Activated effector memory CD4-positive, alpha-beta T cell treated with Interleukin-2 at 50 U/mL for 16 hours (primary cell): ENCODE data around the gene RPTOR.
"Not testable (repeated sequence)": the region's sequence is repeated elsewhere in the genome, so short reads cannot be mapped to it uniquely, and the experiment has no call there.

ENCODE experiments used
- DNase-seq: peaks from one replicate; pipeline ENCODE4 v3.0.0-alpha.2; 2020

The RPTOR gene

DNA sequence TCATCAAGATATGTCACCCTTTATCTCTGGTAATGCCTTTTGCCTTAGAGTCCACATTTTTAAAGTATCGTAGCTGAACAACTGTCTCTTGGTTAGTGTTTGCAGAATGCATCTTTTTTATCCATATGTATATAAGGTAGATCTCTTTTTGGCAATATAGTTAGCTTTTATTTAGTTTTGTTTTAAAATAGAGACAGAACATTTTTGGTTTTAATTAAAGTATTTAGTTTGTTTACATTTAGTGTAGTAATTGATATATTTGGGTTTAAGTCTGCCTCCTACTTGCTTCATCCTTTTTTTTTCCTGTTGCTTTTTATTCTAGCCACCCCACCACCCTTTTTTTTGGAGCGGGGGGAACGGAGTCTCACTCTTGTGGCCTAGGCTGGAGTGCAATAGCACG is 262.4 kb downstream of the RPTOR start:
- no peak for DNase-seq

DNA sequence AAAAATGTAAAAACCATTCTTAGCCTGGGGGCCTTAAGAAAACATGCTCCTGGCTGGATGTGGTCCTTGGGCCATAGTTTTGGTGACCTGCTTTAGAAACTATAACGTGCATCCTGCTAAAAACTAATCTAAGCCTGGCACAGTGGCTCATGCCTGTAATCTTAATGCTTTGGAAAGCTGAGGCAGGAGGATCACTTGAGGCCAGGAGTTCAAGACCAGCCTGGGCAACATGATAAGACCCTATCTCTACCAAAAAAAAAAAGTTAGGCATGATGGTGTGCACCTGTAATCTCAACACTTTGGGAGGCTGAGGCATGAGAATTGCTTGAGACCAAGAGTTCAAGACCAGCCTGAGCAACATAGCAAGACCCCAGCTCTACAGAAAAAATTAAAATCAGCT is 263.2 kb downstream of the RPTOR start:
- DNase-seq = no peak

DNA sequence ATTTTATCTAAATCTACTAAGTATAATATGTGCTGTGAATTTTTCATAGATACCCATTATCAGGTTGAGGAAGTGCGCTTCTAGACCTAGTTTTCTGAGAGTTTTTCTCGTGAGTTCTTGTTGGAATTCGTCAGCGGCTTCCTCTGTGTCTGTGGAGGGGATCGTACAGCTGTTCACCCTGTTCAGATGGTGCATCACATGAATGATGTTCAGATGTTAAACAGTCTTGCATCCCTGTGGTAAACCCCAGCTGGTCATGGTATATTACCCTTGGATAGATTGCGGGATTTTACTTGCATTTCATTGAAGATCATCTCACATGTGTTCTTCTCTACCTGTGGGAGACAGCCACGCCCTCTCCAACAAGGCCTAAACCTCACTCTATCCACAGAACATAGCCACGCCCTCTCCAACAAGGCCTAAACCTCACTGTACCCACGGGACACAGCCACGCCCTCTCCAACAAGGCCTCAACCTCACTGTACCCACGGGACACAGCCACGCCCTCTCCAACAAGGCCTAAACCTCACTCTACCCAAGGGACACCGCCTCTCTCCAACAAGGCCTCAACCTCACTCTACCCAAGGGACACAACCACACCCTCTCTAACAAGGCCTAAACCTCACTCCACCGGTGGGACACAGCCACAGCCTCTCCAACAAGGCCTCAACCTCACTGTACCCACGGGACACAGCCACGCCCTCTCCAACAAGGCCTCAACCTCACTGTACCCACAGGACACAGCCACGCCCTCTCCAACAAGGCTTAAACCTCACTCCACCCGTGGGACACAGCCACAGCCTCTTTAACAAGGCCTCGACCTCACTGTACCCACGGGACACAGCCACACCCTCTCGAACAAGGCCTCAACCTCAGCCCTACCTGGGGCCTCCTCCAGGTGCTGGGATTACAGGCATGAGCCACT is 266.8 kb downstream of the RPTOR start:
- peak; percentile 29 for DNase-seq

DNA sequence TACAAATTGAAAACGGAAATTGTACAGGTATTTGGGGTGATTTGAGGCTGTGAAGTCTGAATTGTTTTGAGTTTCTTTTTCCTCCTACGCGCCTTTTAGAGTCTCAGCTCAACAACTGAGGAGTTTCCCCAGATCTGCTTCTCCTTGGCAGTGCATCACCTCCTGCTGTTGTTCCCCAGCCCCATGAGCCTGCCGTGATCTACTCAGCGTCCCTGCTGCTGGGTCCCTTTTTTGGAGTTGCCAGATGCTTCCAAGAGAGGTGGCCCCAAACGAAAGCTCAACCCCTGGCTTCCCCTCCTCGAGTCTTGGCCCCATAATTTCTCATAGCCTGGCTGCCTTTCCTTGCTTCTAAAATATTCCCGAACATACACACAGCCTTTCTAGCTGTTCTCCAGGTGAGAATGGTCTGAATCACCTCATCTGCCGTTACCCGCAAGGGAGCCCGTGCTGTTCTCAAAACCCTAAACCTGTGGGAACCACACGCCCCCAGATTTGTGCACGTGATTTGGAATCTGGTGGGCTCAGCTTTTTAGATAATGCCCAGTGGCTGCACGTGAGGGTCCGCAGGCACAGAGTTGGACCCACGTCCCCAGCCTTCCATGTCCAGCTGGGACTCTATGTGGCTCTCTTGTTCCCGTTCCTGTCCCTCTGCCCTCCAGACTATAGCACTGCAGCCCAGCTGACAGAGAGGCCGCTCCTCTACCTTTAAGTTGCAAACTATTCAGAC is 267.9 kb downstream of the RPTOR start:
- DNase-seq = no peak

DNA sequence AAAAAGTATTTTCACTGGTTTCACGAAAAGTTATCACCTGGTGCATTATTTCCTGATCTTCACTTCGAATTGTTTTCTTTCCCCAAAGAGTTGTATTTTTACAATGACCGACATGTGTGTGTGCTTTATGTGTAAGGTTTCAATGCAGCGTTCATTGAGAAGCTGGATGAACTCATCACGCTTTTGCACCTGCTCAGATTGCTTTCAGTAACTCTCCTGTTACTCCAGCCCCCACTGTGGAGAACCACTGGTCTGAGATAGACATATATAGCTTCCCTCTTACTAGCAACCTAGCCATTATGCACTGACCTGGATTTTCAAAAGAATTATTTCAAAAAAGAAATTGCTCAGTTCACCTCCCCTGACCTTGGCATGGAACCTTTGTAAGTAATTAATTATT is 268.7 kb downstream of the RPTOR start:
- DNase-seq = no peak

DNA sequence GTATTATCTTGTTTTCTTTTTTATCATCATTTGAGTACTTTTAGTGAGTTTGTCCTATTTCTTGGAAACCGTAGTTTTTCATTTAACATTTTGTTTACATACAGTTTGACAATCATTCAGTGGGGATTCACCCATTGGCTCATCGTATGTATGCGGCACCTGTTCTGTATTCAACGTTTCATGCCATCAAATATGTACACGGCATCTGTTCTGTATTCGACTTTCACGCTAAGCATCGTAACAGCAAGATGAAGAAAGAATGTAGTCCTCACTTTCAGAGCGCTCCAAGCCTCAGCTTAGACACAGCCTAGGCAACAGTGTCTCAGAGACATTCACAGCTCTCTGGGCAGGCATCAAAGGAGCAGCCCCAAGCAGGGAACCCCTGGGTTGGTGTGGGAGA is 269.9 kb downstream of the RPTOR start:
- no peak for DNase-seq

DNA sequence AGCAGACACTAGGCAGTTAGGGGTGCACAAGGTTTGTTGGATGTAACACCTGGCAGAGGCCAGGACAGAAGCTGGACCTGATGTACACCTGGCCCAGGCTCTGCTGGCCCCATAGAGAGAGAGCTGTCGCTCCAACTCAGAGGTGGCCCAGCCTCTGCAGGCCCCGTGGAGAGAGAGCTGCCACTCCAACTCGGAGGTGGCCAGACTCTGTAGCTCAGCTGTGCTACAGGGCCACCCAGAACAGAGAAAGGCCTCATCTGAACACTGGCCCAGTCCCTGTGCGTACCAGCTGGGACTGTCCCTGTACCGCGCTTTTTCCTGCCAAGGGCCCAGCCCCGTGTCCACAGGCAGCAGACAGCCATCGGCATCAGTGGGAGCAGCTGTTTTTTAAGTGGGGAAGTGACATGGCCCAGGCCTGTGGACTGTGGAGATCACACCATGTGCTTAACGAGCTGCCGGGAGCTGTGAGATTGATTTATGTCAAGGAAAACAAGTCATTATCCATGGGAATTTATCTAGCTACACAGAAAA is 270.6 kb downstream of the RPTOR start:
- no peak for DNase-seq

DNA sequence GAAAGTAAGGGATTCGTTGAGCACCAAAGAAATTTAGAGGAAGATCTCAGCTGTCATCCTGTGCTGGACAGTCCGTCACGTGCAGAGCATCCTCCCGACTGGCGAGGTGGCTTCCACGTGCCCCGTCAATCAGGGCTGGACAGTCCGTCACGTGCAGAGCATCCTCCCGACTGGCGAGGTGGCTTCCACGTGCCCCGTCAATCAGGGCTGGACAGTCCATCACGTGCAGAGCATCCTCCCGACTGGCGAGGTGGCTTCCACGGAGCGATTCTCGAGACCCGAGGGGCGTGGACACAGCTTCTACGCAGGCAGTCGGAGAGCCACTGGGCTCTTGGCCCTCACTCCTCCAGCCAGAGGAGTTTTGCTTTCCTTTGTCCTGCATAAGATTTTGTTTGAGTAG is 271.1 kb downstream of the RPTOR start:
- not testable (repeated sequence) for DNase-seq

DNA sequence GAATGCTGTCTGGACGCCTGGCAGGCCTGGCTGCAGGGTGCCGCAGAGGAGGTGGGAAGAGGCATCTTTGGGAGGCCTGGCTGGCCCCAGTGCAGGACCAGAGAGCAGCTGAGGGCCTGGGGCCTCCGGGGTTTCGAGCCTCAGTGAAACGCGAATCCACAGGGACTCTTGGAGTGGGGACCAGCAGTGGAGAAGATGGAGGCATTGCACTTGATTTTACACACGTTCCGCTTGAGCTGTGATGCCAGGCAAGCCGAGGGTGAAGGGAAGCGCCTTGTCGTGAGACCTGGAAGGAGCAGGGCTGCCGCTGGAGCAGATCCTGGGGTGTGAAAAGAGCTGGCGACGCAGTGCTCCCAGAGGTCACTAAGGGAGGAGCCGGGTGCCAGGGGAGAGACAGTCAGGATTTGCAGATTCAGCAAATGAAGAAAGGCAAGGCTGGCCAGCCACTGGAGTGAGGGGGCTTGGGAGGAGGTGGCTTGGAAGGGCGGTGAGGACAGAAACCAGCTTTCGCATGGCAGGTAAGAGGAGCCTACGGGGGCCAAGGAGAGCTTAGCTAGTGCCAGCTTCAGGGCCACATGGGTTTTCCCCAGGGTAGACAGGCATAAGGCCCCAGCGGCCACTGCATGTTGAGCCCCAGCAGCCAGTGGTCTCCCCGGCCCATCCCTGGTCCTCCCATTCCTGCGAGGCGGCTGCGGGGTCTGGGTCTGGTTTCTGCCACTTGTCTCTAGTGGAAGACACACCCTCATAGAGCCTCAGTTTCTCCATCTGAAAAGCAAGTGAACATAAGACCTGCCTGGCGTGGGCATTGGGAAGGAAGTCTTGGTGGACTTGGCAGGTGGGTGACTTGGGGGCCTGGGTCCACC is 271.8 kb downstream of the RPTOR start:
- no peak for DNase-seq

DNA sequence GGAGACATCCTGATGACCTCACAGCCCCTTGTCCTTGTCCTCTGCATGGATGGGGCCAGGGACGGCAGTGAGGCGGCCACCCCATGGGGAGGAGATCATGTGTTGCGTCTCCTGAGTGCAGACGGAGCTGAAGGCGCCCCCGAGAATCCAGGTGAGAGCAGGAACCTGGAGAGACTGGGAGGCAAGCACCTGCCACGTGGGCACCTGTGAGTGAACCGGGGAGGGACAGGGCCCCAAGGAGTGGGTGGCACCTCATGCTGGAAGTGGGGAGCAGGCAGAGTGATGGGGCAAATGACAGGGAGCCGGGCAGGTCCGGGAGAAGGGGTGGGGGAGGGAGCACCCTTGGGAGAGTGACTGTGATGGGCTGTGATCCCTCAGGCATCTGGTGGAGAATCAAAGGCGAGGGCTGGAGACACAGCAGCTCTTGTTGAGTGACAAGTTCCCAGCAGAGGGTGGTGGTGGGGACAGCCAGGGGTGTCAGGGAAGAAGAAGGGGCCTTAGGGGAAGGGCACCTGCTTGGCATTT is 272.7 kb downstream of the RPTOR start:
- no peak for DNase-seq

DNA sequence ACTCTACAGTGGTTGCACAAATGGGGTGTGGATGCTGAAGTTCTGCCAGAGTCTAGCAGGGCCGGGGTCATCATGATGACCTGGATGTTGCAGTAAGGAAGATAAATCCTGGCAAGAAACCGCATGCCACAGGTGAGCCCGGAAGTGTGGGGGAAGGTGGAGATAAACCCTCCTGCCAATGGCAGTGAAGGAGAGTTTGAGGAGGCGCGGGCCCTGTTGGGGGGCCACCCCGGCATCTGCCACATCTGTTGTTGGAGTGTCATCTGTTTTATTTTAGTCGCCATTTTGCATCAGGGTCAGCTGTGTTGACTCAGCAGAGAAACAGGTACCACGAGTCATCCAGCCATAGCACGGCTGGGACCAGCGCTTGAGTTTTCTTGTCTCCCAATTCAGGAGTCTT is 273.2 kb downstream of the RPTOR start:
- no peak for DNase-seq

DNA sequence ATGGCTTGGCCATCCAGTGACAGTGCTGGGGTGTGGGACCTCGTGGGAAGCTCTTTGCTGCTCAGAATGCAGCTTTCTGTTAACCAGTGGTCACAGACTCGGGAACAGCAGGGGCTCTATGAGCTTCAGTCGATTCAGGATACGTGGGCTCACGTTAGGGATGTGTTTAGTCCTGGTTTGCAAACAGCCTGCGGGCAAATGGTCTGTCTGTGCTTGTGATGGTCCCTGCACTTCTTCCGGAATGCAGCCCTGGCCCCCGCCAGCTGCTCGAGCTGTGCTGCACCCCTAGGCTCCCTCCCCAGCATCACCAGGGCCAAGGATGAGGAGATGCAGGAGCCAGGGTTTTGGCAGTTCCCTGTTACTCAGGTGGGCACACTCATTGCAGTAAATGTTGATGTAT is 274.2 kb downstream of the RPTOR start:
- no peak for DNase-seq

DNA sequence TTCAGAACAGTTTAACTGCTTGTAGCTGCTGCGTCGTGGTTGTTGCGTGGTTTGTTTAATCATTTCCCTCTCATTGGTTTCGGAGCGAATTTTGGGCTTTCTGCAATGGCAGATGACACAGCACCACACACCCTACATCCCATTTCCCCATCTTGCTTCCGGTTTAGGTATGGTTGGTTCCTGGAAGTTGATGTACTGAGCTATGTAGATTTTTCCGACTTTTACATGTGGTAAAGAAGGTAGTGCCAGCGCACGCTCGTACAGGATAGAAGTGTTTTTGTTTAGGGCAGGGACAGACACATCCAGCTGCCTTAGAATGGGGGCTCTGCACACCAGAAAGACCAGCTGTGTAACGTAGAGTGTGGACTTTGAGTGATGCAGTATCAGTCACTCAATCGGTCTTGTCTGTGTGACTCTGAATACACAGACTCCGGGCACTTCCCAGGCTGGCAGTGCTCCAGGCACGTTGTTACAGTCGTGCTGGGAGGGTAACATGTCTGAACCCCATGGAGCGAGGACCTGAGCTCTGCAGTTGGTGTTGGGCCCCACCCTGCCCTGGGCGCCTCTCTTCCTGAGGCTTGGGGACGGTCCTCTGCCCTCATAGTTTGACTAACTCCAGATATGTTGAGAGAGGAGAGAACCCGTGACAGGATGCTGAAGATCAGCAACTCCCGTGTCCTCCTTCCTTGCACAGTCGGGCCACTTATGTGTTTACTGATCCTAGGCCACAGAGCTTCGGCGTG is 275.0 kb downstream of the RPTOR start:
- DNase-seq = no peak

DNA sequence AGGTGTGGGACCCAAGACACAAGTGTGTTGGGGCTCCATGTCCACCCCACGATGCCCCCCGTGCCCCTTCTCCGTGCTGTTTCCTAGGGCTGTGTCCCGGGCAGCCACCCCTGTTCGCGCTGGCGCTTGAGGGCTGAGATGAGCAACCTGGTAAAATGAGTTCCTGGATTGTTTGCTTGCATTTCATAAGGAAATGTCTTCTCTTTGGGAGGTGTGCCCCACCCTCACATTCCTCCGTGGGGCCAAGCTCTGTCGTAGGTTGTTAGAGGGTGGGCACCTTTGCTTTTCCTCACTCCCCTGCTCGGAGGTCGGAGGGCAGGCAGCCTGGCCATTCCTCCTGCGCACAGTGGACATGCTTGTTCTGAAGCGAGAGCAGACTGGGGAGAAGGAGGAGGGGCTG is 275.7 kb downstream of the RPTOR start:
- DNase-seq = no peak

DNA sequence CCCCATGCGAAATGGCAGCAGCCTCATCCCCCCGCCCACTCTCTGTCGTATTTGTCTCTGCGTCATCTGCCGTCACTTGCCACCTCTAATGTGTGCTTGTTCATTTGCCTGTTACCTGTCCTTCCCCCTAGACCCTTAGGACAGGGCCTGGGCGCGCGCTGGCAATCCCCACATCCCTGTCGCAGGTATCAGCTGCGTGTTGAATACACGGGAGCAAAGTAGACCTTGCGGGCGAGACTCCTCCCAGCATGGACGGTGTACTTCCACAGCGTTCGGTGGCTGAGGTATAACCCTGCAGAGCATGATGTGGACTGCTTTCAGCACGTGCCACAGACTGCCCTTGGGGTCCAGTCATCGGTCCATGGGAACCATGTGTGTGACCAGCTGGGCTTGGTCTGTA is 276.9 kb downstream of the RPTOR start:
- no peak for DNase-seq

DNA sequence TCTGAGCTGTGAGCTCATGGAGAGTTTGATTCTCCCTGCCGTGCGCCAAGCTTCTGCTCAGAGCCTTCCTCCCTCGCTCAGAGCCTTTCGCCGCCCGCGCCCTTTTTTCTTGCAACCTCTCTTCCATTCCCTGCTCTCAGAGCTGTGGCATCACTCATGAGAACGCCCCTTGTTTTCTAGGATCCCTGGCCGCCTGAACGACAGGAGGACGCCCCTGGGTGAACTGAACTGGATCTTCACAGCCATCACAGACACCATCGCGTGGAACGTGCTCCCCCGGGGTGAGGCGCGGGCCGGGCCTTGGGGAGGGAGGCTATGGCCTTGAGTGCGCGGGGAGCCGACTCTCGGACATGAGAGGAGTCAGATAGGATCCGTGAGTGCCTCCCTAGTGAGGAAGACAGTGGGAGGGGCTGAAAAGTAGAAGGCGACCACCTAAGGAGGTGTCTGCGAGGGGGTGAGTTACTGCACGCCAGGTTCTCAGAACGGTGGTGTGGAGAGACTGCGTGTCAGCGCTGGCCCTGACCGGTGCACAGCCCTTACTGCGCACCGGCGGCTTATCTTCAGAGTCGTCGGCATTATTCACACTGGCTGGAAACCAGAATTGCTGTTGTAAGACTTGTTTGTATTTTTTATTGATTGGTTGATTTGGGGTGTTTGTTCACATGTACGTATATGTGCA is 277.5 kb downstream of the RPTOR start:
- no peak for DNase-seq

DNA sequence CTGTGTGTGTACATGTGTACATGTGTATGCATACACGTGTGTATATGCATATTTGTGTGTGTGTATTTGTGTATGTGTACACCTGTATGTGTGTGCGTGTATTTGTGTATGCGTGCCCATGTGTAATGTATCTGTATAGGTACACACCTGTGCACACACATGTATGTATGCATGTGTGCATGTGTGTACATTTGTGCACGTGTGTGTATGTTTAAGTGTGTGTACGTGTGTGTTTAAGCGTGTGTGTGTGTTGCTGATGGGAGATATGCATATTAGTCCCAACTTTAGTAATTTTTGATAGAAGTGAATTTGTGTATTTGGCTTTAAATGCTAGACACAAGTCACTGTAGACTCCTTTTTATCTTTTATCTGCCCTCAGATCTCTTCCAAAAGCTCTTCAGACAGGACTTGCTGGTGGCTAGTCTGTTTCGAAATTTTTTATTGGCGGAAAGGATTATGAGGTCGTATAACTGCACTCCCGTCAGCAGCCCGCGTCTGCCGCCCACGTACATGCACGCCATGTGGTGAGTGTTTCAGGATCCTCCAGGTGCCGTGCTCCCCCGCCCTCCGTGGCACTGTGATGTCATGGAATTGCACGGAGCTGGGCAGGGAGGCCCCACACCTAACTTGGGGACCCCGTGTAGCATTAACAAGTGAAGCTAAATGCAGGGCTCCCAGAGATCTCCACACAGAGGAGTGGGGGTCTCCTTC is 278.2 kb downstream of the RPTOR start:
- DNase-seq = no peak

DNA sequence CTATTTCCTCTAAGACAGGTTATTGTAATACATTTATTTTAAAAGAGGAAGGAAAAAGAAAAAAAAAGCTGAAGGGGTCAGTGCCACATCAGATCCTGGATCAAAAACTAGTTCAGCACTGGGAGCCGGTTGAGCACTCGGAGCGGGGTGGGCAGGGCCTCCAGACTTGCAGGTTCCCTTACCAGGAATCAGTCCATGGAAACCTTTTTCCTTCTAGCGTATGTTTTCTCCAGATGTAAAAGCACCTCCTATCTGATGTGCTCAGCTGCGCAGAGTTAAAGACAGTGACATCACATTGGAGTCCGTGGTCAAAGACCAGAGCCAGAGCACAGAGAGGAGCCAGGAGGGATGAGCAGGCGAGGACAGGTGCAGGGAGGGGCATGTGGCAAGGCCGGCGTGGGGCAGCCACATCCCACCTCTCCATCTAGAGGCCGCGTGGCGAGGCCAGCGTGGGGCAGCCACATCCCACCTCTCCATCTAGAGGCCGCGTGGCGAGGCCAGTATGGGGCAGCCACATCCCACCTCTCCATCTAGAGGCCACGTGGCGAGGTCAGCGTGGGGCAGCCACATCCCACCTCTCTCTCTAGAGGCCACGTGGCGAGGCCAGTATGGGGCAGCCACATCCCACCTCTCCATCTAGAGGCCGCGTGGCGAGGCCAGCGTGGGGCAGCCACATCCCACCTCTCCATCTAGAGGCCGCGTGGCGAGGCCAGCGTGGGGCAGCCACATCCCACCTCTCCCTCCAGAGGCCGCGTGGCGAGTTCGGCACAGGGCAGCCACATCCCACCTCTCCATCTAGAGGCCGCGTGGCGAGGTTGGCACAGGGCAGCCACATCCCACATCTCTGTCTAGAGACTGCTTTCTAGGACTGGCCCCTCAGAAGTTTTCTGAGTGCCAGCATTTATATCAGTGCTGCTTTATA is 280.2 kb downstream of the RPTOR start:
- DNase-seq = no peak

DNA sequence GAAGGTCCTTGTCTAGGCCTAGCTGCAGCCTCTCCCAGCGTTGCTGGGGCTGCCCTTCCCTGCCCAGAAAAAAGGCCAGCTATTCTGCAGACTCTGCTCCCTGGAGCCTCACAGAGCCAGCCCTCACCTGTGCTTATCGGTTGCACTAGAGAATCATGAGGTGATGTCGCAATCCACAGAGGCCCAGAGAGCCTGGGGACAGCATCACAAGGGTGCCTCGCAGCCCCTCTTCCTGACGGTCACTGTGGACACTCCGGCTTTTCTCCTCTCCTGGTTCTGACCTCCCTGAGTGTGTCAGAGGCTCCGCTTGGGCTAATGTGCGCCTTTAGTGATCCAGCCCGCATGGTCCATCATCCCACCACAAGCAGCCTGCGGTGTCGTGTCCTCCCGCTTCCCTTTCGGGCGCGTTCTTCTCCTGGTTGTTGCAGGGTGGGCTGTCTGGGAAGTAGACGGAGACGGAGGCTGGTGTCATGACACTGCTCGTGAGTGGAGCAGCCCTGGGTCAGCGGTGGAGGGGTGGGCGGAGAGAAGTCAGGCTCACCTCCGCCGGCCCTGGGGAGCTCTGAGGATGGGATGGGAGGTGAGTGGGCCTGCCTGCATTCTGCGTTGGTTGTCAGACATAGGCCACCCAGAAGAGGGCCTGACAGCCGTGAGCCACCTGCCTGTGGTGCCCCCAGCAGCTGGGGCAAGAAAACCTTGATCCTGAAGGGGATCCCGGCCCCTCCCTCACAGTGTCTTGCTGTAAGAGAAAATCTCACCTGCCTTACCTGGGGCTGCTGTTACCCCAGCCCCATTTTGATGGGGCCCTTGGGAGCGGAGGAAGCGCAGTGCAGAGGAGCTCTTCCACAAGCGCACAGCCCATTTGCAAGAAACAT is 281.1 kb downstream of the RPTOR start:
- DNase-seq = no peak
